Heart left ventricle (tissue), 16 donors: ENCODE results near the gene BPTF. TPM values are rescaled to one million over a fixed set of nuclear protein-coding genes. Genes with fewer than 3 reads are reported as not detected.

ENCODE experiments used
- ATAC-seq, 4 donors: fragments of 200-7000 bp; cut with Tn5 transposase; one replicate each; pipeline ENCODE4 v1.9.1; 2020 to 2022; ENCODE audit warnings: moderate library complexity in 4 of 4, mild to moderate bottlenecking in 3 of 4, moderate number of reproducible peaks in 1 of 4
- DNase-seq, 5 donors: peaks; one replicate each; pipeline ENCODE4 v3.0.0-alpha.2; 2020
- H3K27ac ChIP-seq, 12 donors: fragments of 200-600 bp; sonication (generic) in 4 of 12; one replicate each; pipeline versions ENCODE4 v1.5.0 to v1.8.0; 2016 to 2022; ENCODE audit warnings: mild to moderate bottlenecking in 2 of 12
- H3K27me3 ChIP-seq, 9 donors: fragments of 200-600 bp; sonication (generic) in 2 of 9; one replicate each; pipeline versions ENCODE4 v1.5.1 to v1.8.0; 2016 to 2022; ENCODE audit warnings: mild to moderate bottlenecking in 3 of 9
- H3K36me3 ChIP-seq, 9 donors: fragments of 200-600 bp; sonication (generic) in 2 of 9; one replicate each; pipeline versions ENCODE4 v1.5.0 to v1.8.0; 2018 to 2022; ENCODE audit warnings: mild to moderate bottlenecking in 2 of 9
- H3K4me1 ChIP-seq, 12 donors: fragments of 200-600 bp; sonication (generic) in 4 of 12; one replicate each; pipeline versions ENCODE4 v1.5.0 to v1.8.0; 2016 to 2022; ENCODE audit warnings: mild to moderate bottlenecking in 3 of 12
- H3K4me3 ChIP-seq, 12 donors: fragments of 200-600 bp; sonication (generic) in 4 of 12; one replicate each; pipeline versions ENCODE4 v1.5.0 to v1.8.0; 2017 to 2022; ENCODE audit warnings: mild to moderate bottlenecking in 9 of 12, moderate library complexity in 4 of 12
- H3K9me3 ChIP-seq, 12 donors: fragments of 200-600 bp; sonication (generic) in 4 of 12; one replicate each; pipeline versions ENCODE4 v1.5.0 to v1.8.0; 2016 to 2022; ENCODE audit warnings: mild to moderate bottlenecking in 1 of 12
- POLR2A ChIP-seq, 2 donors: fragments of 450-650 bp; IDR thresholded peaks; one replicate each; pipeline ENCODE4 v1.6.1; 2017; ENCODE audit warnings: antibody characterized with exemption in 2 of 2, mild to moderate bottlenecking in 2 of 2, moderate library complexity in 2 of 2
- WGBS, 4 donors: extraction: QIAGEN DNeasy Blood & Tissue Kit in 2 of 4; methylation state at CpG; one replicate each; pipeline versions ENCODE4 v1.1.5 to v1.1.7; 2013 to 2018; 5-methylcytosine and 5-hydroxymethylcytosine counted together
- intact Hi-C, 10 donors: fragments of 100-400 bp; cut with DNase I; formaldehyde crosslinking; loops; one replicate each; pipeline versions ENCODE4 v1.11.1 to v1.14.2; 2022
- polyA plus RNA-seq, 2 donors: library from polyadenylated mRNA; stranded (reverse); fragments of 200-250 nt; gene quantifications; one replicate each; pipeline ENCODE4 v1.2.3, GENCODE V29; 2013
- total RNA-seq, 9 donors: library from RNA; depleted of rRNA in 2 of 9; stranded (reverse); fragments of >200 nt in 2 of 9; fragmentation: NEBNext Ultra II Directional in 3 of 9; extraction: Animal tissue kit (Norgen Biotek cat#: 25700) in 3 of 9; gene quantifications; one replicate each; pipeline versions ENCODE4 v1.1.0 to v1.2.4, GENCODE V29; 2016 to 2023
- TF ChIP-seq, protein P1 (sequence below), 12 donors: fragments of 200-600 bp; sonication (generic) in 4 of 12; IDR thresholded peaks; one replicate each; pipeline versions ENCODE4 v1.5.0 to v1.8.0; 2018 to 2022; ENCODE audit warnings: antibody characterized with exemption in 12 of 12, mild to moderate bottlenecking in 5 of 12
- donor health status: ischemic (EF 13 %, LVEDD 7.1; RV severe dilation, severe dysfunction).
- donor health status: healthy with polysubstance abuse.
- donor health status: DM: no; HTN: yes; CAD: no.
- donor health status: DM: no; HTN: no; CAD: no.
- donor health status: ischemic (EF 25% LVEDD 6.9; RV normal size, moderate dysfunction).
- donor health status: ischemic (EF 25% LVEDD 5.7; RV mildly dilated, moderate dysfunction).
- donor health status: healthy.
- donor health status: DM: yes; HTN: yes; CAD: no.
- donor health status: ischemic (EF 35%, LVEDD 5.7; RV mildly dilated, moderate dysfunction).
- donor health status: nonischemic (EF 11% LVEDD 7.7; RV severe dilation, severe dysfunction).
- donor health status: DM: yes; HTN: yes; CAD: no.
- donor health status: PGD.
- donor health status: ischemic (EF 29% LVEDD 5.4; RV normal size, mild dysfunction).
- donor health status: nonischemic (EF 23%, LVEDD 6.1; RV moderate dilation, normal function).

Gene BPTF
- total and polyA plus RNA-seq, 11 donors = 16.7 to 96.9 (median 65.5) TPM

GRCh38 chr17:67833946-67834631 is 8.8 kb downstream of the BPTF start:
- WGBS, 4 donors = 74 to 87% (median 83%) methylated on average over 3 of the region's 3 CpGs
- peaks cover 0 to 66% (median 39%) of the 10 kb centered on the region in 12 donors for H3K4me1 ChIP-seq

DNA sequence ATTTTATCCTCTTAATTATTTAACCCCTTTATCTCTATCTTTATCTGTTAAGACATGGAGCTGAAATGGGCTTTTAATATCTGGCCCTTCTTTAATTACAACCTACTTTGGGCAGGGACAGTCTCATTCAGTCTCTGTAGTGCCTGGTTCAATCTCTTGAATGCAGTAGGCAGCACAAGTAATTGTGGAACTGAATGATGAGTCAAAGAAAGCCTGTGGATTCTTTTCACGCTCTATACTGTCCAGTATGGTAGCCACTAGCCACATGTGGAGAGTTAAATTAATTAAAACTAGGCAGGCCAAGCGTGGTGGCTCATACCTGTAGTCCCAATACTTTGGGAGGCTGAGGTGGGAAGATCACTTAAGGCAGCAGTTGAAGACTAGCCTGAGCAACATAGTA is 9.3 kb downstream of the BPTF start:
- Histone ChIP-seq H3K27me3 (no peaks in the 10 kb centered on the region), H3K36me3 (no peaks in the 10 kb centered on the region), H3K27ac (no peak overlapping the region), H3K4me3 (no peak overlapping the region), H3K4me1 (peaks cover 0 to 61% (median 35%) of the 10 kb centered on the region in 12 donors), H3K9me3 (no peaks in the 10 kb centered on the region)
- WGBS, 4 donors = 94 to 100% (median 98%) methylated on average over 2 of the region's 2 CpGs
- DNase-seq (no peak), ATAC-seq (no peak)
- intact Hi-C loops = no loop called here
- TF ChIP-seq POLR2A (IDR thresholded peaks at IDR 0.05) = no peak
- TF ChIP-seq, protein P1, sequence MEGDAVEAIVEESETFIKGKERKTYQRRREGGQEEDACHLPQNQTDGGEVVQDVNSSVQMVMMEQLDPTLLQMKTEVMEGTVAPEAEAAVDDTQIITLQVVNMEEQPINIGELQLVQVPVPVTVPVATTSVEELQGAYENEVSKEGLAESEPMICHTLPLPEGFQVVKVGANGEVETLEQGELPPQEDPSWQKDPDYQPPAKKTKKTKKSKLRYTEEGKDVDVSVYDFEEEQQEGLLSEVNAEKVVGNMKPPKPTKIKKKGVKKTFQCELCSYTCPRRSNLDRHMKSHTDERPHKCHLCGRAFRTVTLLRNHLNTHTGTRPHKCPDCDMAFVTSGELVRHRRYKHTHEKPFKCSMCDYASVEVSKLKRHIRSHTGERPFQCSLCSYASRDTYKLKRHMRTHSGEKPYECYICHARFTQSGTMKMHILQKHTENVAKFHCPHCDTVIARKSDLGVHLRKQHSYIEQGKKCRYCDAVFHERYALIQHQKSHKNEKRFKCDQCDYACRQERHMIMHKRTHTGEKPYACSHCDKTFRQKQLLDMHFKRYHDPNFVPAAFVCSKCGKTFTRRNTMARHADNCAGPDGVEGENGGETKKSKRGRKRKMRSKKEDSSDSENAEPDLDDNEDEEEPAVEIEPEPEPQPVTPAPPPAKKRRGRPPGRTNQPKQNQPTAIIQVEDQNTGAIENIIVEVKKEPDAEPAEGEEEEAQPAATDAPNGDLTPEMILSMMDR (IDR thresholded peaks at IDR 0.05) = no peak

More at GRCh38 chr17:67833946-67834631, 8.8 kb downstream of the BPTF start:
- H3K9me3 ChIP-seq = no peaks in the 10 kb centered on the region
- no peak overlapping the region for H3K27ac ChIP-seq
- H3K36me3 ChIP-seq = no peaks in the 10 kb centered on the region
- H3K27me3 ChIP-seq = no peaks in the 10 kb centered on the region
- no peak for TF ChIP-seq POLR2A (IDR thresholded peaks at IDR 0.05)
- TF ChIP-seq, protein P1 (IDR thresholded peaks at IDR 0.05) = no peak
- intact Hi-C loops = no loop called here
- ATAC-seq = no peak
- H3K4me3 ChIP-seq = no peak overlapping the region
- no peak for DNase-seq

- Histone ChIP-seq H3K4me3 (no peak overlapping the region), H3K27me3 (no peaks in the 10 kb centered on the region), H3K36me3 (no peaks in the 10 kb centered on the region), H3K9me3 (no peaks in the 10 kb centered on the region), H3K27ac (no peak overlapping the region), H3K4me1 (peaks cover 0 to 48% (median 20%) of the 10 kb centered on the region in 12 donors)
- WGBS, 4 donors = 17 to 32% (median 29%) methylated on average over 4 of the region's 4 CpGs
- ATAC-seq (peak in 1 of 4 donors; percentile 21), DNase-seq (no peak)
- no peak for TF ChIP-seq POLR2A (IDR thresholded peaks at IDR 0.05)
- TF ChIP-seq, protein P1 (IDR thresholded peaks at IDR 0.05) = no peak
- intact Hi-C loops = no loop called here
Observed at GRCh38 chr17:67836205-67836987, 11.1 kb downstream of the BPTF start.

GRCh38 chr17:67837965-67838364 is 12.7 kb downstream of the BPTF start:
- intact Hi-C loops = no loop called here
- Histone ChIP-seq H3K9me3 (no peaks in the 10 kb centered on the region), H3K27ac (no peak overlapping the region), H3K4me3 (no peak overlapping the region), H3K36me3 (no peaks in the 10 kb centered on the region), H3K4me1 (peaks cover 0 to 59% (median 19%) of the 10 kb centered on the region in 12 donors), H3K27me3 (no peaks in the 10 kb centered on the region)
- ATAC-seq = no peak
- TF ChIP-seq, protein P1 (IDR thresholded peaks at IDR 0.05) = no peak
- TF ChIP-seq POLR2A (IDR thresholded peaks at IDR 0.05) = no peak
- 96 to 99% (median 97%) methylated on average over 2 of the region's 2 CpGs for WGBS, 4 donors
- DNase-seq = no peak
